RWPE2 (cell line): ENCODE measurements around the gene NPR2.

Experiments used
- ATAC-seq: fragments of 200-7000 bp; cut with Tn5 transposase; 3 replicates; pipeline ENCODE4 v1.9.1; 2021; ENCODE audit warnings: low read depth
- DNase-seq: peaks from one replicate; pipeline ENCODE4 v3.0.0-alpha.2; 2020; ENCODE audit warnings: low spot score
- H3K27ac ChIP-seq: fragments of 450-650 bp; 2 replicates; pipeline ENCODE4 v1.5.1; 2017; ENCODE audit warnings: mild to moderate bottlenecking; ENCODE audit not compliant: poor library complexity, severe bottlenecking
- H3K27me3 ChIP-seq: fragments of 250-450 bp; sonication (Bioruptor Pico); 2 replicates; pipeline ENCODE4 v1.5.1; 2021; ENCODE audit warnings: mild to moderate bottlenecking, moderate library complexity; ENCODE audit not compliant: insufficient read depth, poor library complexity, severe bottlenecking
- H3K36me3 ChIP-seq: fragments of 250-450 bp; sonication (Bioruptor Pico); 2 replicates; pipeline ENCODE4 v1.5.1; 2020; ENCODE audit warnings: low read depth, mild to moderate bottlenecking, moderate library complexity
- H3K4me1 ChIP-seq: fragments of 250-450 bp; sonication (Bioruptor Pico); 2 replicates; pipeline ENCODE4 v1.5.1; 2021; ENCODE audit warnings: mild to moderate bottlenecking, moderate library complexity; ENCODE audit not compliant: insufficient read depth, poor library complexity, severe bottlenecking
- H3K4me3 ChIP-seq: fragments of 250-450 bp; sonication (Bioruptor Pico); 2 replicates; pipeline ENCODE4 v1.5.1; 2021; ENCODE audit warnings: mild to moderate bottlenecking, moderate library complexity; ENCODE audit not compliant: severe bottlenecking
- H3K9me3 ChIP-seq: fragments of 250-450 bp; sonication (Bioruptor Pico); 2 replicates; pipeline ENCODE4 v1.5.1; 2021; ENCODE audit warnings: mild to moderate bottlenecking, moderate library complexity; ENCODE audit not compliant: severe bottlenecking
- CTCF ChIP-seq: fragments of 450-650 bp; IDR thresholded peaks from one replicate; pipeline ENCODE4 v1.5.1; 2017; ENCODE audit warnings: mild to moderate bottlenecking, moderate library complexity; ENCODE audit not compliant: poor library complexity, severe bottlenecking

NPR2 gene

GRCh38 chr9:35763181-35763580 is 28.2 kb upstream of the NPR2 start:
- Histone ChIP-seq H3K27me3 (no peaks in the 10 kb centered on the region), H3K9me3 (no peaks in the 10 kb centered on the region), H3K36me3 (no peaks in the 10 kb centered on the region), H3K27ac (no peak overlapping the region), H3K4me1 (peaks cover 13% of the 10 kb centered on the region), H3K4me3 (no peak overlapping the region)
- TF ChIP-seq CTCF, result no peak
- no peak for ATAC-seq
- no peak for DNase-seq

GRCh38 chr9:35763803-35764202 is 27.6 kb upstream of the NPR2 start:
- DNase-seq (no peak), ATAC-seq (no peak)
- no peak overlapping the region for H3K4me3 ChIP-seq
- no peaks in the 10 kb centered on the region for H3K36me3 ChIP-seq
- H3K27ac ChIP-seq, result no peak overlapping the region
- TF ChIP-seq CTCF, result no peak
- H3K9me3 ChIP-seq, result no peaks in the 10 kb centered on the region
- peaks cover 7% of the 10 kb centered on the region for H3K4me1 ChIP-seq
- no peaks in the 10 kb centered on the region for H3K27me3 ChIP-seq

- ATAC-seq, result no peak
- H3K4me1 ChIP-seq, result peaks cover 11% of the 10 kb centered on the region
- TF ChIP-seq CTCF, result no peak
These were observed 24.4 kb upstream of the NPR2 start for GRCh38 chr9:35766997-35767396.

GRCh38 chr9:35767458-35767857 is 23.9 kb upstream of the NPR2 start:
- Histone ChIP-seq H3K36me3 (no peaks in the 10 kb centered on the region), H3K9me3 (no peaks in the 10 kb centered on the region), H3K4me1 (peaks cover 16% of the 10 kb centered on the region), H3K4me3 (no peak overlapping the region), H3K27ac (no peak overlapping the region), H3K27me3 (no peaks in the 10 kb centered on the region)
- no peak for TF ChIP-seq CTCF
- DNase-seq (no peak), ATAC-seq (no peak)

More at GRCh38 chr9:35766997-35767396, 24.4 kb upstream of the NPR2 start:
- Histone ChIP-seq H3K36me3 (no peaks in the 10 kb centered on the region), H3K9me3 (no peaks in the 10 kb centered on the region), H3K4me3 (no peak overlapping the region), H3K27ac (no peak overlapping the region), H3K27me3 (no peaks in the 10 kb centered on the region)
- DNase-seq, result no peak

GRCh38 chr9:35769763-35770162 is 21.6 kb upstream of the NPR2 start:
- Histone ChIP-seq H3K36me3 (no peaks in the 10 kb centered on the region), H3K4me1 (peaks cover 16% of the 10 kb centered on the region), H3K9me3 (no peaks in the 10 kb centered on the region), H3K27me3 (no peaks in the 10 kb centered on the region), H3K4me3 (no peak overlapping the region), H3K27ac (no peak overlapping the region)
- no peak for DNase-seq
- no peak for ATAC-seq
- TF ChIP-seq CTCF, result no peak
